ENCODE data around the gene TMEM201. TPM values are rescaled to one million over a fixed set of nuclear protein-coding genes. Genes with fewer than 3 reads are reported as not detected.
A peak's percentile ranks its signal among the peaks of the same experiment; 100 is the strongest.
"Not testable (repeated sequence)": the region's sequence is repeated elsewhere in the genome, so short reads cannot be mapped to it uniquely, and the experiment has no call there.

The TMEM201 gene, protein sequence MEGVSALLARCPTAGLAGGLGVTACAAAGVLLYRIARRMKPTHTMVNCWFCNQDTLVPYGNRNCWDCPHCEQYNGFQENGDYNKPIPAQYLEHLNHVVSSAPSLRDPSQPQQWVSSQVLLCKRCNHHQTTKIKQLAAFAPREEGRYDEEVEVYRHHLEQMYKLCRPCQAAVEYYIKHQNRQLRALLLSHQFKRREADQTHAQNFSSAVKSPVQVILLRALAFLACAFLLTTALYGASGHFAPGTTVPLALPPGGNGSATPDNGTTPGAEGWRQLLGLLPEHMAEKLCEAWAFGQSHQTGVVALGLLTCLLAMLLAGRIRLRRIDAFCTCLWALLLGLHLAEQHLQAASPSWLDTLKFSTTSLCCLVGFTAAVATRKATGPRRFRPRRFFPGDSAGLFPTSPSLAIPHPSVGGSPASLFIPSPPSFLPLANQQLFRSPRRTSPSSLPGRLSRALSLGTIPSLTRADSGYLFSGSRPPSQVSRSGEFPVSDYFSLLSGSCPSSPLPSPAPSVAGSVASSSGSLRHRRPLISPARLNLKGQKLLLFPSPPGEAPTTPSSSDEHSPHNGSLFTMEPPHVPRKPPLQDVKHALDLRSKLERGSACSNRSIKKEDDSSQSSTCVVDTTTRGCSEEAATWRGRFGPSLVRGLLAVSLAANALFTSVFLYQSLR
- 17.4 TPM for total RNA-seq
- long read RNA-seq, transcript TMEM201-201 (6 exons, 3,851 nt) = major isoform, 21 of 30 reads
- long read RNA-seq, partial matches to known transcripts = 5 of 30 reads
- long read RNA-seq, other reads (novel, unspliced or antisense) = 4 of 30 reads

DNA sequence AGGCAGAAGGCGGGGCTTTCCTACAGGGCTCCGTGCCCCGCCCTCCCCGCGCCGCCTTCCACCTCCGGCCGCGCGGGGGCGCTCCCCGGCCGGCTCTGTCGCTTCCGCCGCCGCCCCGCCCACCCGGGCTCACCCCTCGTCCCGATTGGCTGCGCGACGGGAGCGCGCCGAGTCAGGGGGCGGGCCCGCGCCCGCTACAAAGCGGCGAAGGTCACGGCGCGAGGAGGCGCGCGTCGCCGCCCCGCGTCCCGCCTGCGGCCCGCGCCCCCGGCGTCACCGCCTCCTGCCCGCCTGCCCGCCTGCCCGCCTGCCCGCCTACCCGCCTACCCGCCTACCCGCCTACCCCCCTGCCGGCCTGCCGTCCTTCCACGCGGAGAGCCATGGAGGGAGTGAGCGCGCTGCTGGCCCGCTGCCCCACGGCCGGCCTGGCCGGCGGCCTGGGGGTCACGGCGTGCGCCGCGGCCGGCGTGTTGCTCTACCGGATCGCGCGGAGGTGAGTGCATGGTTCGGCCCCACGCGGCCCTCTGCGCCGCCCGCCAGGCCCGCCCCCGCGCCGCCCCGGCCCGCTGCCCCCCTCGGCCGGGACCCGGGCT, at the start of gene TMEM201:
TSS of gene TMEM201 (plus strand) at position 361 of the 593 bp plus-strand sequence. CDS start at position 381, 20 bp downstream.
- intact Hi-C loops (cut with DNase I) = no loop called here
- DNase-seq (ENCODE audit: missing footprints) = peak; percentile 98
- ATAC-seq = peak; percentile 95

DNA sequence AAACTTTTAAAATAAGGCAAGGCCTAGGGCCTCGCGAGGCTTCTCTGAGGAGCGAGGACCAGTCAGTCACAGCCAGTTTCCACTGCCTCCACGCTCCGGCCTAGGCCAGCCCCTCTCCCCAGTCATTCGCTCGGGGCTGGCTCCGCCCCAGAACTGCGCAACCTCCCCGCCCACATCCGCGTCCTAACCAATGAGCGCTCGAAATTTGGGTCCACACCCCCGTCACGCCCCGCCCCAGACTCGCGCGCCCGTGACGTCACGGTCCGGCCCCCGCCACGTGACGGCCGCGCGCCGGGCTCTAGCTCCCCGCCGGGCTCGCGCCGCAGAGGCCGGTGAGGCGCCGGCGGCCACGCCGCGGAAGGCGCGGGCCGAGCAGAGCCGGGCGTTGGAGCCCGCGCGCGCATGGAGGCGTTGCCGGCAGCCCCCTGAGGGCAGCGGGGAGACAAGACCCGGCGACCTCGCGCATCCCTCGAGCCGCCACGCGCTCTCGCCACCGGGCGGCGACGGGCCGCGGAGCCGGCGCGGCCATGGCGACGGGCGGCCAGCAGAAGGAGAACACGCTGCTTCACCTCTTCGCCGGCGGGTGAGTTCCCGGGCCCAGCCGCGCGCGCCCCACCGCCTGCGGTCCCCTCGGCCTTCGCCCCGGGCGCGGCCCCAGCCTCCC, 49.4 kb upstream of the TMEM201 start, which contains the start of gene SLC25A33:
TSS of gene SLC25A33 (plus strand) at position 301 of the 664 bp plus-strand sequence. CDS start at position 528, 227 bp downstream.
- ATAC-seq = peak; percentile 99
- peak; percentile 98 for DNase-seq (ENCODE audit: missing footprints)
- intact Hi-C loops (cut with DNase I) = loop anchor here (5.0 kb wide), 1 partner anchor 33 kb away; no protein-coding TSS in a partner anchor

DNA sequence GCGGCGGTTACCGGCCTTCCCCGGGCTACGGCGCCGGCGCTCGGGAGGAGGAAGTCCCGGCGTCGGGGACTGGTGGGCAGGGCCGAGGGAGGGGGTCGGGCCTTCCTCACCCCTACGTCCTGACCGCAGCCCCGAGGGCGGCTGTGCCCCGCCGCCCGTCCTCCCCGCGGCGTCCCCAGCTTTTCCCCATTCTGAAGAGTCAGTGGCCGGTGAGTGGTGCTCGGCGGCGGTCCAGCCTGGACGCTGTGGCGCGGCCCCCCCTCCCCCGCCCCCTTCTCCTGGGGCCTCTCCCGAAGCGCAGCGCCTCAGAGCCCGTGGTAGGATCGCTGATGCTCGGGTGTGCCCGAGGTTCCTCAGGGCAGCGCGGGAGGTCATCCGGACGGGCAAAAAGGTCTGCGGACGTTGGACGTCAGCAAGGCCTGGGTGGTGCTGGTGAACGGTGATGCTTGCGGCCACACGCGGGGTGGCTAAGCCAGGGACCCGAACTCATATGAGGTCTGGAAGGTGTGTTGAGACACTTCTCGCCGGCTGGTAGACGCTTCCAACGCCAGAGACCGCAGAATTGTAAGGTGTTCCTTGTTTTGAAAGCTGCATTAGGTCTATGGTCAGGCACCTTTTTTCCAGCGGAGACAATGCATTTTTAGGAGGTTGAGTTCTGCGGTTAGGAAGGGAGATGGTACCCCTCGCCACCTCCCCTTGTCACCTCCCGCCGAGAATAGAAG, 48.7 kb upstream of the TMEM201 start:
- intact Hi-C loops (cut with DNase I) = loop anchor here (5.0 kb wide), 1 partner anchor 32 kb away; no protein-coding TSS in a partner anchor
- DNase-seq (ENCODE audit: missing footprints) = peak; percentile 74
- peak; percentile 29 for ATAC-seq

DNA sequence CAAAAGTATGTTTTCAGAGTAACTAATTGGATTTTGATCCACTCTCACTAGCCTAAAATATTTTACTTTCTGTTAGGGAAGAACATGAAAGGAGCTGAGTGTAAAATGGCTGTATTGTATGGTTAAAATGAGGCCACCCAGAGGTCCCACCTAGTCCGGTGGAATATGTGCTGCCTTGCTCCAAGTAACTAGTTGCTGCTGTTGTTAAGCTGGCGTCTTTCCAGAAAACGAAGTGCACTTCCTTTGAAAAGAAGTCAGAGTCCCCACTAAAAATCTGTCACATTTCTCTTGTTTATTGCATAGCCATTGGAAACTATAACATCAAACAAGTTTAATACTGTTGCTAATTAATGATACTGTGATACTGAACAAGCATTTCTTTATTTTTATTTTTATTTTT, 46.3 kb upstream of the TMEM201 start:
- intact Hi-C loops (cut with DNase I) = no loop called here
- ATAC-seq (no peak), DNase-seq (ENCODE audit: missing footprints) (no peak)

DNA sequence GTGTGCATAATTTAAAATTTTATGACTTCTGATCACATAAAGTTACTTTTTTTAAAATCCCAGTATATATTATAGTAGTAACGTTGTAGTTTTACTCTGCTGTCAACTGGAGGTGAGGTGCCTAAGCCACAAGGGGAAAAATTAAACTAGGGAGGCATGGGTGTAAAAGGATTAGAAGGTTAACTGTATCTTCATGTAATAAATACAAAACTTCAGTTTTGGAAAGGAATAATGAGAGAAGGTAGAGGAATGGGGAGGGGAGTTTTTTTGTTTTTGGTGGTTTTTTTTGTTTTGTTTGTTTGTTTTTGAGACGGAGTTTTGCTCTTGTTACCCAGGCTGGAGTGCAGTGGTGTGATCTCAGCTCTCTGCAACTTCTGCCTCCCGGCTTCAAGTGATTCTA, 43.8 kb upstream of the TMEM201 start:
- intact Hi-C loops (cut with DNase I) = no loop called here
- no peak for ATAC-seq

DNA sequence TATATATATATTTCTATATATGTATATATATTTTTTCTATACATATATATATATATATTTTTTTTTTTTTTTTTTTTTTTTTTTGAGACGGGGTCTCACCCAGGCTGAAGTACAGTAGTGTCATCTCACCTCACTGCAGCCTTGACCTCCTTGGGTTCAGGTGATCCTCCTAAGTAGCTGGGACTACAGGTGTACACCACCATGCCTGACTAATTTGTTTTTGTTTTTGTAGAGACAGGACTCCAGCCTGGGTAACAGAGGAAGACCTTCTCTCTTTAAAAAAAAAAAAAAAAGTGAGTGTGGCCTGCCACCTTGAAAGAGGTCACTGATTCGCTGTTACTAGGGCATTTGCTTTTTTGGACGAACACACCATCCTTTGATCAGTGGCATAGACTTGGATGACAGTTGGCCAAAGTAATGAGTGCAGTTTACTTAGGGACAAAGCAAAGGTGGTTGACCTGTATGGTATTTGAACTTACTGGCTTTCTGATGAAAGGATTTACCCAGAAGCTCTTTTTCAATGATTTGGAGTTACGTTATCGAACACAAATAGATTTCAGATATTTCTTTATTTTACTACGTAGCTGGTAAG, 38.7 kb upstream of the TMEM201 start:
- DNase-seq (ENCODE audit: missing footprints) = no peak
- intact Hi-C loops (cut with DNase I) = no loop called here
- ATAC-seq = no peak

More for the DNA sequence above, 43.8 kb upstream of the TMEM201 start:
- no peak for DNase-seq (ENCODE audit: missing footprints)

DNA sequence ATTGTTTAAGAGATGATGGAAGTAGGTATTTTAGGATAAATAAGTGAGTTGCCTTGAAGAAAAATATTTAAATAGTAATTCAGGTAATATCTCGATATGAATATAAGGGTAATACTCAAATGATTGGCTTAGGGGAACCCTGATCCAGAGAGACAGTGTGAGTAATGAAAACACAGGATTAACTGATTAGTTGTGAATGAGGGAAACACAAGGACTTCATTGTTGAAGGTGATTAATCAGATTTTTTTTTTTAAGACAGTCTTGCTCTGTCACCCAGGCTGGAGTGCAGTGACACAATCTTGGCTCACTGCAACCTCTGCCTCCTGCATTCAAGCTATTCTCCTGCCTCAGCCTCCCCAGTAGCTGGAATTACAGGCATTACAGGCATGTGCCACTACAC, 36.7 kb upstream of the TMEM201 start:
- intact Hi-C loops (cut with DNase I) = no loop called here
- ATAC-seq (no peak), DNase-seq (ENCODE audit: missing footprints) (no peak)

DNA sequence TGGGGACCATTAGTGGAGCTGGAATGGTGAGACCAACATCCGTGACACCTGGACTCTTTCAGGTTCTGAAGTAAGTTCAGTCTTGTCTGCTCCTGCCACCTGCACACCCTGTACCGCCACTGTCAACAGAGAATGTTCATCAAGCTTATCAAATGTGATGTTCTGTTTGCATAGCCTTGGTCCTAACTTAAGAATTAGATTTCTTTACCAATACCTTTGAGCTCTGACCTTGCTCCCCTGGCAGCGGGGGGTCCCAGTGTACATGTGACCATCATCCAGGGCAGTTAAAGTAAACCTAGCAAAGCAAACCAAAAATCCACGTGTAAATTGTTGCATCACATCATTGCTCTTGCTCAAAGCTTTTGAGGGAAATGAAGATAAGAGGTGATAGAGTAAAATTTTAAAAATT, 35.0 kb upstream of the TMEM201 start:
- no peak for DNase-seq (ENCODE audit: missing footprints)
- intact Hi-C loops (cut with DNase I) = no loop called here
- ATAC-seq = no peak

DNA sequence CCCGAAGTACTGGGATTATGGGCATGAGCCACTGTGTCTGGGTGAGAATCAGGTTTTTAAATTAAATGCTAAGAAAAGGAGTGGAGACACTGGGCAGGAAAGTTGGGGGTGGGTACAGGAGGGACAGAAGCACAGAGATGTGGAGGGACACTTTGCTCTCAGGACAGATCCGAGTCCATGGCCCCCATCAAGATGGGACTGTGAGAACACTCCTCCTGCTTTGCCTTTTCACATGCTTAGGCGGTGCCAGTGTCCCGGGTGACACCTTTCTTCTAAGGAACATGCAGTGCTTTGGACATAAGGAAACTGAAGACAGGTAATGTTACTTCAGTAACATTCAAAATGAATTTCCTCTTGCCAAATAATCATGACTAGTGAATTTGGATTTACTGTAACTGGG, 32.8 kb upstream of the TMEM201 start:
- DNase-seq (ENCODE audit: missing footprints) (no peak), ATAC-seq (no peak)
- intact Hi-C loops (cut with DNase I) = loop anchor here (5.0 kb wide), 1 partner anchor 304 kb away; no protein-coding TSS in a partner anchor

DNA sequence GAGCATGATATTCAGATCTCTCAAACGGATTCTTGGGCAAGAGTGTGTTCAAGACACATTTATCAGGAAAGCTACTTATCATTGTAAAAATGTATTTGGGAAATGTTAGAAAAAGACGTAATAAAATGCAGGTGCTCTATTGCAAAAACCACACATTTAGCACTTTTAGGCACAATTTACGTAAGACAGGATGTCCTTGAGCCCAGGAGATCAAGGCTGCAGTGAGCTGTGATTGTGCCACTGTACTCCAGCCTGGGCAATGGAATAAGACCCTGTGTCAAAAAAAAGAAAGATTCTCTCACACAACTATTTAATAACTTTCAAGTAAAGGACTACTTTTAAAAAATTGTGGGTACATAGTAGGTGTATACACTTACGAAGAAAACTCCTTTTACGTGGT, 31.1 kb upstream of the TMEM201 start:
- no peak for ATAC-seq
- no peak for DNase-seq (ENCODE audit: missing footprints)
- intact Hi-C loops (cut with DNase I) = loop anchor here (5.0 kb wide), 1 partner anchor 305 kb away; no protein-coding TSS in a partner anchor

DNA sequence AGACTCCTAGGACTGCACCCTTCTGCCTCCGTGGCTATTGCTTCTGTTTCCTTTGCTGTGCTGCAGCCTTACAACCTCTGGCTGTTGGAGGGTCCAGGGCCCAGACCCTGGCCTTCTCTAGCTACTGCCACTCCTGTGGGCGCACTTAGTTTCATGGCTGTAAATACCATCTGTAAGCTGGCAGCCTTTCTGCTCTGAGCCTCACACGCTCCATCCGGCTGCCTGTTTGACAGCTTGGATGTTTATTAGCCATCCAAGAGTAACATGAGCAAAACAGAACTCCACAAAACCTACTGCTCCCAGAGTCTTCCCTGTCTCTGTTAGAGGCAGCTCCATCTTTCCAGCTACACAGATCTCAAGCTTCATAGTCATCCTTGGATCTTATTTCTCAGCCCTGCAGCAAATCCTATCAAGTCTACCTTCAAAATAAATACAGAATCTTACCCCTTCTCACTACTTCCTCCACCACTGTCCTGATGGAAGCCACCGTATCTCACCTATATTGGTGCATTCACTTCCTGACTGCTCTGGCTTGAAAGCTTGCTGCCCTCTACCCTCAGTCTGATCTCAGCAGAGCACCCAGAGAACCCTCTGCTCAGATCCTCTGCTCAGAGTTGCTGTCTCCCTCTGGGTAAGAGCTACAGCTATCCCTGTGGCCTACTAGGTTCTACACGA, 30.3 kb upstream of the TMEM201 start:
- intact Hi-C loops (cut with DNase I) = loop anchor here (5.0 kb wide), 1 partner anchor 306 kb away; no protein-coding TSS in a partner anchor
- ATAC-seq = no peak
- no peak for DNase-seq (ENCODE audit: missing footprints)

DNA sequence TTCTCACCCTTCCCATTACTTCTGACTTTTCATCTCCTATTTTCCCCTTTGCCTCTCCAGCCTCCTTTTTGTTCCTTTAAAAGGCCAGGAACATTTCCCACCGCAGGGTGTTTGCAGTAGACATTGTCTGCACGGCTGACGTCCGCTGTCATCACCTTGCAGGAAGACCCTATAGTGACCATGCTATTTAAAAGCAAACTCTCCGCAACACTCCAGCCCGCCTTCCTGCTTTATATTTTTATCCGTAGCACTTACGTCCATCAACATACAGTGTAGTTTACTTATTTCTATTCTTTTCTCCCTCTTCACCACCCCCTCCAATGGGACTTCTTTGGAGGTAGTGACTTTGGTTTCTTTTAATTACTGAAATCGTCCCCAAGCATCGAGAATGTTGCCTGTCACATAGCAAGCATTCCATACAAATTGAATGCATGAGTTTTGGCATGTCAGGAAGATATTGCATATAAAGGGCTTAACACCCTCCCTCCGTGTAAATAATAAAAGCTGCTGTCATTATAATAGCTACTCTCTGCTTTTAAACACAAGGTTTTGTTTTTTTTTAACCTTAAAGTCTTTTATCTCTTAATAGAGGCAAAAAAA, 29.7 kb upstream of the TMEM201 start:
- intact Hi-C loops (cut with DNase I) = loop anchor here (5.0 kb wide), 1 partner anchor 307 kb away; no protein-coding TSS in a partner anchor
- ATAC-seq (no peak), DNase-seq (ENCODE audit: missing footprints) (no peak)

DNA sequence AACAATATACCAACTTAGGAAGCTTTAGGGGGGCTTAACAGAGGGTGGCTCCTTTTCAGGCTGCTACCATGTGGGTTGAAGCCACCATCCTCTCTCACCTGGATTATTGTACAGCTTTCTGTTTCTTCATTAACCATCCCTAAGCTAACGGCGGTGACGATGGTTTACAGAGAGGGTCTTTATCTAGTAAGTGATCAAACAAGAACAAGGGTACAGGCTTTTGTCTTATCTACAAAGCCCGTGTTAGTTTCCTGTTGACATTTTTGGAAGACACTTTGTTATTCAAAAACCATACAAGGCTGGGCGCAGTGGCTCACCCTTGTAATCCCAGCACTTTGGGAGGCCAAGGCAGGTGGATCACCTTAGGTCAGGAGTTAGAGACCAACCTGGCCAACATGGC, 29.0 kb upstream of the TMEM201 start:
- DNase-seq (ENCODE audit: missing footprints) = no peak

DNA sequence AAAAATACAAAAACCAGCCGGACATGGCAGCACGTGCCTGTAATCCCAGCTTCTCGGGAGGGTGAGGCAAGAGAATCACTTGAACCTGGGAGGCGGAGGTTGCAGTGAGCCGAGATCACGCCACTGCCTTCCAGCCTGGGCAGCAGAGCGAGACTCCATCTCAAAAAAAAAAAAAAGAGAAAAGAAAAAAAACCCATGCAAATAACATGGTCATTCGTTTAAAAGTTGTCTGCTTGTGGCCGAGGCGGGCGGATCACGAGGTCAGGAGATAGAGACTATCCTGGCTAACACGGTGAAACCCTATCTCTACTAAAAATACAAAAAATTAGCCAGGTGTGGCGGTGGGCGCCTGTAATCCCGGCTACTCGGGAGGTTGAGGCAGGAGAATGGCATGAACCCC, 28.6 kb upstream of the TMEM201 start:
- DNase-seq (ENCODE audit: missing footprints); ATAC-seq; intact Hi-C loops (cut with DNase I): not testable (repeated sequence)

More for the DNA sequence above, 29.0 kb upstream of the TMEM201 start:
- no peak for ATAC-seq
- intact Hi-C loops (cut with DNase I) = loop anchor here (5.0 kb wide), 1 partner anchor 307 kb away; no protein-coding TSS in a partner anchor

DNA sequence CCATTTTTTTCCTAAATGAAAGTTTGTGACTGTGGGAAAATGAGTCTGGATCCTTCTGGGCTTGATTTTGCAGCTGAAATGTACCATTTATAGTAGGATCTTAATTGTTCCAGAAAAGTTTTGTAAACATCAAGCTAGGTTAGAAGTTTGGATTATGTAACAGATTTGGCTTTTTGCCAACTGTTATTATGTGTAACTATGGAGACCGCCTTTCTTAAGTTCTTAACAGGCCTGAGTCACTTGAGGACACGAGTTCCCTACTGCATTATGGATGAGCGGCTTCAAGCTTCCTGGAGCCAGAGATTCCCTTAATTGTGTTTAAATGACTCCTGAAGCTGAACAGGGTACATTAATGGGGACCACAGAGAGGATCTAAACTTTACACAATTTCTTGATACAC, 27.3 kb upstream of the TMEM201 start:
- DNase-seq (ENCODE audit: missing footprints) = no peak
- peak; percentile 73 for ATAC-seq
- intact Hi-C loops (cut with DNase I) = no loop called here

DNA sequence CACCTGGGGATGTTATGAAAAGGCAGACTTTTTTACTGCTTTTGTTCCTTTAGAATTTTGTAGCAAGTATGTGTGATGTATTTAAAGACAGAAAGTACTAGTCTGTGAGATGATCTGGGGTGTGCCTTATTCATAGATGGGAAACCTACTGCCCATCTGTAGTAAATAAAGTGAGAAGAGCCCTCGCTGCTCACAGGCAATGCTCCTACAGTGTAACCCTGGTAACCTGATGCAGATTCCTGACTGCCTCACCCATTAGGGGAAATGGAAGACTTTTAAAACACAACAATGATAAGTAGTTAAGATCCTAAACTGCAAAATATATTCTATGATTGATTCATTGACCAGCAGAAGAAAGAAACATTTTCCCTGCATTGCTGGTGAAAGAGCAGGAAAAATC, 19.4 kb upstream of the TMEM201 start:
- DNase-seq (ENCODE audit: missing footprints) (no peak), ATAC-seq (no peak)
- intact Hi-C loops (cut with DNase I) = no loop called here
